Measurements from ENCODE around the gene AKAP17A.
"Not testable (repeated sequence)": the region's sequence is repeated elsewhere in the genome, so short reads cannot be mapped to it uniquely, and the experiment has no call there.

Gene AKAP17A

DNA sequence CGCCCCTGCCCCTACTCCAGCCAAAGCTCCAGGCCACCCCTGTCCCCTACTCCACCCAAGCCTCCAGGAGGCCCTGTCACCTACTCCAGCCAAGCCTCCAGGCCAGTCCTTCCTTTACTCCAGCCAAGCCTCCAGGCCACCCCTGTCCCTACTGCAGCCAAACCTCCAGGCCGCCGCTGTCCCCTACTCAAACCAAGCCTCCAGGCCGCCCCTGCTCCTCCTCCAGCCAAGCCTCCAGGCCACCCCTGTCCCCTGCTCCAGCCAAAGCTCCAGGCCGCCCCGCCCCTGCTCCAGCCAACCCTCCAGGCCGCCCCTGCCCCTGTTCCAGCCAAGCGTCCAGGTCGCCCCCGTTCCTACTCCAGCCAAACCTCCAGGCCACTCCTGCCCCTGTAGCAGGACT is 18.4 kb downstream of the AKAP17A start:
- DNase-seq = no peak

DNA sequence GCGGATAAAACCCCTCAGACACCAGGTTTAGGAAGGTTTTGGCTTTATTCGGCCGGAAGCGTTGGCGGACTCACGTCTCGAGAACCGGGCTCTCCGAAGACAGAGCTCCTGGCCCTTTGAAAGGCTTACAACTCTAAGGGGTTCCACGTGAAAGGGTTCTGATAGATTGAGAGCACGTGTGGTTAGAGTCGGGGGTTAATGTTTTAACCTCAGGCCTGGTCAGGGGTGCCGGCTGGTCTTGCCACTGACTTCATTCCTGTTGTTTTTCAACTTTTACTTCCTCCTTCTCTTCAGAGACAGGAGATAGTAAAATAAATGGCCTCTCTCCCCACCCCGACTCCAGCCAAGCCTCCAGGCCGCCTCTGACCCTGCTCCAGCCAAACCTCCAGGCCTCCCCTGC is 18.8 kb downstream of the AKAP17A start:
- DNase-seq = no peak

DNA sequence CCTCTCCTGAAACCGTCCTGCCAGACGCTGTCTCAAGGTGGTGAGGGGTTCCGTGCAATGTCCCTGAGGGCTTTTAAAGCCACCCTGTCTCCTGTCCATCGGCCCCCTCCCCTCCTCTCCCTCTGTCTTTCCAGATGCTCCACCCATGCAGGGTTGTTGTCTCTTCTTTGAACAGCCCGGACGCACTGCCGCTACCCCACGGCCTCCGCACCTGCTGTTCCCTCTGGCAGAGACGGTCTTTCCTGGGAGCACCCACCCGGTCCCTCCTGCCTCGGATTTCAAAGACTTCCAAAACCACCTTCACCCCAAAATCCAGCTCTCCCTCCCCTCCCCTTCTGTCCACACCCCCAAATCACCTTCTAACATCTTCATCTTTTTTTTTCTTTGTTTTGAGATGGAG is 19.3 kb downstream of the AKAP17A start:
- no peak for DNase-seq

DNA sequence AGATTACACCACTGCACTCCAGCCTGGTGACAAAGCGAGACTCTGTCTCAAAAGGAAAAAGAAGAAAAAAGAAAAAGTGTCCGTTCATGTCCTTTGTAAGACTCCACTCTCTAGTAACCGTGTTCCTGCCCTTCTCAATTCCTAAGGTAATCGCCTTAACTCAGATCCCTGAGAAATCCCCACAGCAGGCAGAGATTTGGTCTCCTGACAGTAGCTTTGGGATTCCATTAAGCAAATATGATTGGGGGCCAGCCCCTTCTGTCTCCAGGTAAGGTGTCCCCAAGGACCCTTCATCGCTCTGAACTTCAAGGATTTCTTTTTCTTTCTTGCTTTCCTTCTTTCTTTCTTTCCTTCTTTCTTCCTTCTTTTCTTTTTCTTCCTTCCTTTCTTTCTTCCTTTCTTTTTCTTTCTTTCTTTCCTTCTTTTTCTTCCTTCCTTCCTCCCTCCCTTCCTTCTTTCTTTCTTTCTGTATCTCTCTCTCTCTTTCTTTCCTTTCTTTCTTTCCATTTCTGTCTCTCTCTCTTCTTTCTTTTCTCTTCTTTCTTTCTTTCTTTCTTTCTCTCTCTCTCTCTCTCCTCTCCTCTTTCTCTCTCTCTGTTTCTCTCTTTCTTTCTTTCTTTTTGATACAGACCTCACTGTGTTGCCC is 21.4 kb downstream of the AKAP17A start:
- no peak for DNase-seq

DNA sequence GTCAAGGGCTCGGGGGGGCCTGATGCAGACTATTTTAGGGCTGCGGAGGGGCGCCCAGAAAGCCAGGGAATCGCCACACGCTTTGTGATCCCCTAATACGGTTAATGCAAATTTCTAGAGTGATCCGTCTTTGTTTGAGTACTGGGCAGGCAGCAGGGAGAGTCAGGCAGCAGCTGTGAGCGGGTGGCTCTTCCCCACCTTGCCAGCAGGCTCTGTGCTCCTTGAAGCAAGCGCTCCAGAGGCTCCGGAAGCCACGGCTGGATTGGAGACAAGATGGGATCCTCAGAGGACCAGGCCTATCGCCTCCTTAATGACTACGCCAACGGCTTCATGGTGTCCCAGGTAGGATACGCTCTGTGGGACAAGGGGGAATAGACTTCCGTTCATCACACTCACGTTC is 23.5 kb downstream of the AKAP17A start, which contains the start of gene ASMT:
Gene ASMT (plus strand): TSS at position 133 of the 400 bp plus-strand sequence. CDS start 141 bp downstream, at position 274.
- DNase-seq = no peak

DNA sequence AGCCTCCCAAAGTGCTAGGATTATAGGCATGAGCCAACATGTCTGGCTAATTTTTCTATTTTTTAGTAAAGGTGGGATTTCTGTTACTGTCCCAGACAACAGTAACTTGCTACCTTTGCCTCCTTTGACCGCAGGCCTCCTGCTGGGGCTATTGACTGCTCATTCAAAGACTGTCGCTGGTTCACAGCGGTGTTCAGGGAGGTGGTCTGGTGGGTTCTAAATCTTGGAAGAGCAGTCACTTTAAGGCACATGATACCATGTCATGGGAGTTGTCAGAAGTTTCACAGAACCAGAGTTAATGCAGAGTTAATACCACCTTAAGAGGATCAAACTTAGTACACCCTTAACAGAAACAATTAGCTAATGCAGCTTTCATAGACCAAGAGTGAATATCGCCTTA is 27.3 kb downstream of the AKAP17A start:
- no peak for DNase-seq

DNA sequence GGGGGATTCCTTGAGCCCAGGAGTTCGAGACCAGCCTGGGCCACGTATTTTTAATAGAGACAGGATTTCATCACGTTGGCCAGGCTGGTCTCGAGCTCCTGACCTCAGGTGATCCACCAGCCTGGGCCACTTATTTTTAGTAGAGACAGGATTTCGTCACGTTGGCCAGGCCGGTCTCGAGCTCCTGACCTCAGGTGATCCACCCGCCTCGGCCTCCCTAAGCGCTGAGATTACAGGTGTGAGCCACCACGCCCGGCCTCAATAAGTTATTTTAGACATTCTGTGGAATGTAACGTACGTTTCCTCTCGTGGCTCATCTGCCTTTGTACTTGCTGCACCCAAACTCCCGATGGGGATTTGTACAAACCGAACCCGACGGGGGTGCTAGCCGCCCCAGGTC is 32.3 kb downstream of the AKAP17A start:
- DNase-seq = no peak

DNA sequence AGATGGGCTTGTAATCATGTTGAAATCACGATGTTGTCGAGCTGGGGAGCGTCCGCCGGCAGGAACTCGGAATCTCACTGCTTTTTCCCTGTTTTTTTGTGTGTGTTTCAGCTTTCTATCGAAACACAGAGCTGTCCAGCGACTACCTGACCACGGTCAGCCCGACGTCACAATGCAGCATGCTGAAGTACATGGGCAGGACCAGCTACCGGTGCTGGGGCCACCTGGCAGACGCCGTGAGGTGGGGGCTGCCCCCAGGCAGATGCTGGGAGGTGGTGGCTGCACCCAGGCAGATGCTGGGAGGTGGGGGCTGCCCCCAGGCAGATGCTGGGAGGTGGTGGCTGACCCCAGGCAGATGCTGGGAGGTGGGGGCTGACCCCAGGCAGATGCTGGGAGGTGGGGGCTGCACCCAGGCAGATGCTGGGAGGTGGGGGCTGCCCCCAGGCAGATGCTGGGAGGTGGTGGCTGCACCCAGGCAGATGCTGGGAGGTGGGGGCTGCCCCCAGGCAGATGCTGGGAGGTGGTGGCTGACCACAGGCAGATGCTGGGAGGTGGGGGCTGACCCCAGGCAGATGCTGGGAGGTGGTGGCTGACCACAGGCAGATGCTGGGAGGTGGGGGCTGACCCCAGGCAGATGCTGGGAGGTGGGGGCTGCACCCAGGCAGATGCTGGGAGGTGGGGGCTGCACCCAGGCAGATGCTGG is 32.9 kb downstream of the AKAP17A start:
- not testable (repeated sequence) for DNase-seq

DNA sequence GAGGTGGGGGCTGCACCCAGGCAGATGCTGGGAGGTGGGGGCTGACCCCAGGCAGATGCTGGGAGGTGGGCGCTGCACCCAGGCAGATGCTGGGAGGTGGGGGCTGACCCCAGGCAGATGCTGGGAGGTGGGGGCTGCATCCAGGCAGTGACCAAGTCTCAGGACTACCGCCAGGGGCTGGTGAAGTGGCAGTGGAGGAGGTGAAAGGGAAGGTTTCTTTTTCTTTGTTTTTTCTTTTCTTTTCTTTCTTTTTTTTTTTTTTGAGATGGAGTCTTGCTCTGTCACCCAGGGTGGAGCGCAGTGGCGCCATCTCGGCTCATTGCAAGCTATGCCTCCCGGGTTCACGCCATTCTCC is 33.4 kb downstream of the AKAP17A start:
- not testable (repeated sequence) for DNase-seq

DNA sequence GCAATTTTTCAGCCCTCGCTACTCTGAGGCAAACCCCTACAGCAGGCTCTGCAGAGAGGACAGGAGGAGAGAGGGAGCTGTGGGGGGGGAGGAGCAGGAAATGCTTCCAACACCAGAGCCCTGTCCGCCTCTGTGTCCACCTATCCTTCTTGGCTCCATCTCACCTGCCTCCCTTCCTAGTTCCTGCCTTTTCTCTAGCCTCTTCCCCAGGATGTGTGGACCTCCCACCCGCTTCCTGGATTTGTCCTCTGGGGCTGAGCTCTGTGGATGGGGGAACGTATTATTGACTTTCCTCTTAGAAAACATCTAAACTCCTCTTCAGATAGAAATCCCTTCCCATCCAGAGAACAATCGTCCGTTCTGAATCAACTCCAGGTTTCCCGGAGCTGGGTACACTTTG is 37.8 kb downstream of the AKAP17A start:
- no peak for DNase-seq

DNA sequence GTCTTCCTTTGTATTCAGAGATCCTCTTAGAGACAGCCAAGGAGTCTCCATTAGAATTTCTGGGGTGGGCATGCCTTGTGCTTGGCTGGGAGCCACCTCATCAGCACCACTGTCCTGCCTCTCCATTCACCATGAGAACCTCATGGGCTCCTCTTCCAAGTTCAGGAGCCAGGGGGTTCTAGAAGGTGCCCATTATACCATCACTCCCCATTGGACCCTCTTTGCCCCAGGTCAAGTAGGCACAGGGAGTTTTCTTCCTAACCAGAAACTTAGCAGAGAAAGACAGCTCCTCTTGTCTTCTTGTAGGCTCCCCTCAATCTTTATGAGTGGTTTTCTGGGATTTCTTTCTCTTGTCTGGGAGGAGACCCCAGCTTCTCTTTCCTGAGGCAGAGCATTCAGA is 54.6 kb downstream of the AKAP17A start:
- no peak for DNase-seq

DNA sequence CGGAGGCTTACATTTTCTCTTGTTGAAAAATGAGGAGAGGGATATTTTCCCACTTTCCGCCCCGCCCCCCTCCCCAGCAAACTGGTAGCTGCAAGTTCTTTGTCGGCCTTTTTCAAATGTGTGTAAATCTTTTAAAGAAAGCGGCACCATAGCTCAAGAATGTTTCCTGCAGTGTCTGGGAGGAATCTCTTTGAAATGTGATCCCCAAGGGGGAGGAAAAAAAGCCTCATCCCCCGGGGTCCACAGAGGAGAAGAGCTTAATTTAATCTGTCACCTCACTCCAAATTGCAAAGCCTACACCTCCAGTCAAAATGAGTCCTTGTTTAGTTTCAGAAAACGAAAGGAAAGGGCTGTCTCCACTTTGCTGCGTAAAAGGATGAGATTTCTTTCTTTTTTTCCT is 58.2 kb downstream of the AKAP17A start:
- DNase-seq = no peak
